GM18867 (cell line): ENCODE results near the gene TAMM41.
"Not testable (repeated sequence)": the region's sequence is repeated elsewhere in the genome, so short reads cannot be mapped to it uniquely, and the experiment has no call there.

ENCODE experiments used
- ATAC-seq: cut with Tn5 transposase; IDR thresholded peaks from one replicate; pipeline ENCODE4 v1.9.1; 2021; ENCODE audit warnings: mild to moderate bottlenecking, moderate library complexity; ENCODE audit not compliant: unreplicated experiment

TAMM41 gene

DNA sequence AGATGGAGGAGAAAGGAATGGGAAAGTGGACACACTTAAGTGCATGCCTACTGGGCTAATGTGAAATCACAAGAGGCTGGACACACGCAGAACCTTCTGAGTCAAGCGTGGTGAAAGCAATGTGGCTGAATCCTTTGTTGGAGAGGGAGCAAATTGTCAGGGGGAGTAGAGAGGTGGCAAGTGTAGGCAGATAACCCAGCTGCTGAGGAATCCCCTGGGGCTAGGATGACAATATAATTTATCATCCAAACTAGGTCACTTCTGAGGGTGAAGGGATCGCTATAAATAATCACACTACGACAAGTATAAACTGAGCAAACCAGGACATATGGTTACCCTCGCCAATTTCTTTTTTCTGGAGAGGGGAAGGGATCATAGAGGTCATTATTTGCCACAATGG, 28.7 kb downstream of the TAMM41 start:
- no peak for ATAC-seq

GRCh38 chr3:11815111-11815510, 31.6 kb downstream of the TAMM41 start:
- no peak for ATAC-seq

DNA sequence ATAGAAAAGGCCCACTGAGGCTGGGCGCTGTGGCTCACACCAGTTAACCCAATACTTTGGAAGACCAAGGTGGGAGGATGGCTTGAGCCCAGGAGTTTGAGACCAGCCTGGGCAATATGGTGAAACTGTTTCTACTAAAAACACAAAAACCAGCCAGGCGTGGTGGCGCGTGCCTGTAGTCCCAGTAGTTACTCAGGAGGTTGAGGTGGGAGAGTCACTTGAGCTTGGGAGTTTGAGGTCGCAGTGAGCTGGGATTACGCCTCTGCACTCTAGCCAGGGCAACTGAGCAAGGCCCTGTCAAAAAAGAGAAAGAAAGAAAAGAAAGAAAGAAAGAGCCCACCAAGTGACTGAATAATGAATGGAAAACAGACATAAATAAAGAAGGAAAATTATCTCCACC, 32.0 kb downstream of the TAMM41 start:
- ATAC-seq, result no peak

DNA sequence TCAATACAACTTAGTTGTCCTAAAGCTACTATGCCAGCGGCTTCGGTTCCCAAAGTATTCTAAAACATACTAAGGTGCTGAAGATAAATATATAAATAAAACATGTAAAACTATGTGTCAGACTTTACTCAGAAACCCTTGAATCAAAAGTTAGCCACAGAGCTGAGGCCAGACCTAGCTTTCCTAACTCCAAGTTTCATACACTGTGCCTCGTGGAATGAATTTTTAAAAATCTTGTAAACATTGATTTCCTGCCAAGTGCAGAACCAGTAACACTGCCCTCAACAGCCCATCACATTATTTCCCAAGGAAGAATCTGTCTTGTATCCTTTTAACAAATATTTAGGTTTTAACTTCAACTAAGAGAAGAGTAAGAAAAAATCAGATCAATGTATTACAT, 36.4 kb downstream of the TAMM41 start:
- ATAC-seq, result no peak

DNA sequence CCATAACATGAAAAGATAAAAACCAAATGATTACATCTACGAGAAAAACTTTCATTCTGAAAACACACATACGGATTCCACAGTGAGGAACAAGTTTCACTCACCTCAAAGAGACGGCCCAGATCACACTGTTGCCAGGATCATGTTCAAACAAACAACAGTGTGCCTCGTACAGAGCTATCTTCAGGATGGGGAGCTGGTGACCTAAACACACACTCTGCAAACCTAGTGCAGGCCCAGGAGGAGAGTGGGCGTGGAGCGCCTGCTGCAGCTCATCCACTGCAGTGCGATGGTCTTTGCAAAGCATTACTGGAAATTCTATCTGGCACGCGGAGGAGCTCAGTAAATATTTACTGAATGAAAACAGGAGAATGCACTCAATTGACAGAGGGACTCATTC, 38.5 kb downstream of the TAMM41 start:
- ATAC-seq, result no peak

GRCh38 chr3:11807686-11808085, 39.0 kb downstream of the TAMM41 start:
- no peak for ATAC-seq

- ATAC-seq, result no peak
Measured at GRCh38 chr3:11805716-11806115, 41.0 kb downstream of the TAMM41 start.

- ATAC-seq, result peak; percentile 68
Measured at GRCh38 chr3:11803977-11804892, 42.5 kb downstream of the TAMM41 start.

DNA sequence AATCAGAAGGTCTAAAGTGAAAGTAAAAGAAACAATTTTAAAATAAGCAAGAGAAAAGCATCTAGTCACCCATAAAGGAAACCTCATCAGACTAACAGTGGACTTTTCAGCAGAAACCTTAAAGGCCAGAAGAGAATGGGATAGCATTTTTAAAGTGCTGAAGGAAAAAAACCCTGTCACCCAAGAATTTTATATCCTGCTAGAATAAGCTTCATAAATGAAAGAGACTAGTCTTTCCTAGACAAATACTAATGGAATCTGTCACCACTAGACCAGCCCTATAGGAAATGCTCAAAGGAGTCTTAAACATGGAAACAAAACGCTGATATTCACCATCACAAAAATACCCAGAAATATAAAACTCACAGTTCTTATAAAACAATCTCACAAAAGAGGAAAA, 46.9 kb downstream of the TAMM41 start:
- ATAC-seq, result no peak

- no peak for ATAC-seq
Measured at GRCh38 chr3:11794927-11795326, 51.8 kb downstream of the TAMM41 start.

DNA sequence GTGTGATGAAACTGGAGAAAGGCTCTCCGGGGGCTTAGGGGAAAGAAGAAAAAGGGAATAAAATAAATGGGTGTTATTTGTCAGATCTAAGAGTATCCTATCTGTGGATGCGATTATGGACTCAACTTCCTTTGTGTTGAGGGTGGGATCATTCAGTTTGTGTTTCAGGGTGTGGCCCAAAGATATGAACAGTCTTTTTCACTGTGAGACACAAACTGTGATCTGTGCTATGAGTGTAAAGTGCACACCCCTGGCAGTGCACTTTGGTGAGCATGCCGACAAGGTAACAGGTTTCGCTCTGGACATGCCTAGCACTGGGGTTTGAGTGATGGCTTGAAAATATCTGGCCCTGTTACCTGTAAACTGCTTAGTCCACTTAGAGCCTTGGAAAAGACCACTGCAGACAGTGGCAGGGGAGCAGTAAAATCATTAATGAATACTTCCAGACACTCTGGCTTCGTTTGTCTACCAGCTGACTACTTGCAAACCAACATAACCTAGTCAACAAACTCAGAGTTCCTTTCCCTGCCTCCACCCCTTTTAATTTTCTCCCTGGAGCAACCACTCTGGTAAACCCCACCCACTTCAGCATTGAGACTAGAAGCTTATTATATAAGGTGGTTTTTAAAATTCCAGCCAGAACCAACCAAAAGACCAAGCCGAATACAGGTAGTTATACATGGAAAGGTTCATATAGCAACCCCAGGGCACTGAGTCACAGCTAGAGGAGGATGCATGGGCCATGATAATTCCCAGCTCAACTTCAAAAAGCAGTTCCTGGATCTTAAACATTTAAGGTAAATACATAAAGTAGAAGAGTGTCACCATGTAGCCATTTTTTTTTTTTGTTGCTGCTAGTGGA, 55.1 kb downstream of the TAMM41 start:
- no peak for ATAC-seq

GRCh38 chr3:11789412-11789811, 57.3 kb downstream of the TAMM41 start:
- no peak for ATAC-seq

GRCh38 chr3:11784971-11785377, 61.7 kb downstream of the TAMM41 start:
- peak; percentile 79 for ATAC-seq

DNA sequence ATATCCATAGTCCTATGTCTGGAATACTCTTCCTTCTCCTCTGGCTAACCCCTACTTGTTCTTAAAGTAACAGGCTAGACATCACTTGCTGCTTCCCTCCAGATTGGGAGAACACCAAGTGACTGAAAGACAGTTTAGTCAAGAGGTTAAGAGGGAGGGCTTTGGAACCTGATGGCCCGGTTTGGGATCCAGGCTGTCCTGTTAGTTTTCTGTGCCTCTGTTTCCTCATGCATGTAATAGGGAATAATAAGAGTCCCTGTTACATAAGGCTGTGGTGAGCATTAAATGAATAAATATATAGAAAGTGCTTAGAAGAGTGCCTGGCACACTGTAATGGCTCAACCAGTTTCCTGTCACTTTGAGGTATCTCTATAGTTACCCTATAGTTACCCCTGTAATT, 66.3 kb downstream of the TAMM41 start:
- no peak for ATAC-seq

GRCh38 chr3:11779626-11780025, 67.1 kb downstream of the TAMM41 start:
- ATAC-seq, result no peak

GRCh38 chr3:11778248-11778647, 68.4 kb downstream of the TAMM41 start:
- no peak for ATAC-seq

DNA sequence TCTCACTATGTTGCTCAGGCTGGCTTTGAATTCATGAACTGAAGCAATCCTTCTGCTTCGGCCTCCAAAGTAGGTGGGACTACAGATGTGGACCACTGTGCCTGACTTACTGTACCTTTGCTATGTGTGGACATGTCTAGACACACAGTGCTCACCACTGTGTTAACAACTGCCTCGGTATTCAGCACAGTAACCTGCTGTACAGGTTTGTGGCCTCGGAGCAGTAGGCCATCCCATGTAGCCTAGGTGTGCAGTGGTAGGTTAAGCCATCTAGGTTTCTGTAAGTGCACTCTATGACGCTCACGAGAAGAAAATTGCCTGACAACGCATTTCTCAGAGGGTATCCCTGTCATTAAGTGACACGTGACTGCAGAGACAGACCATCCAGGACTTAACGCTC, 70.3 kb downstream of the TAMM41 start:
- ATAC-seq, result no peak

GRCh38 chr3:11775493-11775892, 71.2 kb downstream of the TAMM41 start:
- no peak for ATAC-seq

DNA sequence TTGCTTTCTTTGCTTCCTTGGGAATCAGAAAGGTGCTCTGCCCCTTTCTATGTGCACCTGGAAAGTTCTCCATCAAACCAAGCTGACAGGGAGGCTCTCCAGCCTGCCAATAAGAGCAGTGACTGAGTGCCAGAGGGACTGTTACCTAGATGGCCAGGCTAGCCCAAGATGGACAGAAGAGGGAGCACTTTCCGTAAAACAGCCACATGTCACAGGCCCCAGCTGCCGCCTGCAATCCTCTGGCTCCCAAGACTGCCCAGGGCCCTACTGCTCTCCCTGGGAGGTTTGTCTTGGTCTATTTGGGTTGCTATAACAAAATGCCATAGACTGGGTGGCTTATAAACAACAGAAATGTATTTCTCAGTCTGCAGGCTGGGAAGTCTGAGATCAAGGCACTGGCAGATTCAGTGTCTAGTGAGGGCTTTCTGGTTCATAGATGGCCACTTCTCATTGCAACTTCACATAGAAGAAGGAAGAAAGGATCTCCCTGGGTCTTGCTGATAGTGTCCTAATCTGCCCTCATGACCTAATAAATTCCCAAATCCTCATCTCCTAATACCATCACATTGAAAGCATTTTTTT, 72.3 kb downstream of the TAMM41 start:
- ATAC-seq, result no peak

- not testable (repeated sequence) for ATAC-seq
Measured at GRCh38 chr3:11771931-11772330, 74.8 kb downstream of the TAMM41 start.
